H9 (cell line): ENCODE results near the gene NEK6. TPM values are rescaled to one million over a fixed set of nuclear protein-coding genes. Genes with fewer than 3 reads are reported as not detected.

Experiments
- DNase-seq: peaks from one replicate; pipeline ENCODE4 v3.0.0-alpha.2; 2017
- H2AFZ ChIP-seq: one replicate; pipeline ENCODE4 v1.6.1; 2013; ENCODE audit warnings: mild to moderate bottlenecking, low read length, control low read depth, moderate library complexity
- H2AK5ac ChIP-seq: 2 replicates; pipeline ENCODE4 v1.6.1; 2013; ENCODE audit warnings: low read length, control low read depth, mixed read lengths; ENCODE audit not compliant: insufficient read length
- H2BK120ac ChIP-seq: one replicate; pipeline ENCODE4 v1.6.1; 2013; ENCODE audit warnings: low read depth, mild to moderate bottlenecking, low read length, control low read depth, inconsistent platforms; ENCODE audit not compliant: poor library complexity, severe bottlenecking
- H2BK12ac ChIP-seq: 2 replicates; pipeline ENCODE4 v1.6.1; 2013; ENCODE audit warnings: low read length, control low read depth, mixed read lengths, low read depth; ENCODE audit not compliant: insufficient read length
- H2BK15ac ChIP-seq: 2 replicates; pipeline ENCODE4 v1.6.1; 2013; ENCODE audit warnings: low read depth, low read length, control low read depth
- H2BK20ac ChIP-seq: one replicate; pipeline ENCODE4 v1.6.1; 2013; ENCODE audit warnings: low read depth, mild to moderate bottlenecking, low read length, control low read depth, inconsistent platforms; ENCODE audit not compliant: poor library complexity, severe bottlenecking
- H2BK5ac ChIP-seq: 2 replicates; pipeline ENCODE4 v1.6.1; 2013; ENCODE audit warnings: low read length, control low read depth, mixed read lengths; ENCODE audit not compliant: insufficient read length
- H3K14ac ChIP-seq: 2 replicates; pipeline ENCODE4 v1.6.1; 2013; ENCODE audit warnings: low read length, control low read depth; ENCODE audit not compliant: insufficient read depth
- H3K18ac ChIP-seq: 2 replicates; pipeline ENCODE4 v1.6.1; 2013; ENCODE audit warnings: low read depth, mild to moderate bottlenecking, mixed read lengths, low read length, control low read depth; ENCODE audit not compliant: insufficient read length
- H3K23ac ChIP-seq: 2 replicates; pipeline ENCODE4 v1.6.1; 2013; ENCODE audit warnings: low read length, control low read depth, mixed read lengths, low read depth; ENCODE audit not compliant: insufficient read length
- H3K23me2 ChIP-seq: 2 replicates; pipeline ENCODE4 v1.6.1; 2013; ENCODE audit warnings: low read depth, mild to moderate bottlenecking, mixed read lengths, low read length, control low read depth; ENCODE audit not compliant: insufficient read length, poor library complexity, severe bottlenecking
- H3K27ac ChIP-seq: 2 replicates; pipeline ENCODE4 v1.5.1; 2013; ENCODE audit warnings: low read length, control low read depth, mixed read lengths, low read depth; ENCODE audit not compliant: insufficient read length
- H3K27me3 ChIP-seq: 2 replicates; pipeline ENCODE4 v1.6.1; 2013; ENCODE audit warnings: low read length, control low read depth, inconsistent platforms; ENCODE audit not compliant: insufficient read depth
- H3K4ac ChIP-seq: 2 replicates; pipeline ENCODE4 v1.6.1; 2013; ENCODE audit warnings: low read depth, mild to moderate bottlenecking, control low read depth, inconsistent platforms, low read length, moderate library complexity
- H3K4me1 ChIP-seq: 2 replicates; pipeline ENCODE4 v1.6.1; 2013; ENCODE audit warnings: low read length, control low read depth, inconsistent platforms; ENCODE audit not compliant: insufficient read depth
- H3K4me2 ChIP-seq: 2 replicates; pipeline ENCODE4 v1.6.1; 2013; ENCODE audit warnings: low read length, control low read depth, mixed read lengths; ENCODE audit not compliant: insufficient read length, insufficient read depth
- H3K56ac ChIP-seq: 2 replicates; pipeline ENCODE4 v1.6.1; 2013; ENCODE audit warnings: low read depth, mild to moderate bottlenecking, mixed read lengths, low read length, control low read depth; ENCODE audit not compliant: insufficient read length
- H3K79me1 ChIP-seq: 2 replicates; pipeline ENCODE4 v1.6.1; 2013; ENCODE audit warnings: low read depth, mild to moderate bottlenecking, moderate library complexity, low read length, control low read depth, inconsistent platforms; ENCODE audit not compliant: insufficient read depth, poor library complexity, severe bottlenecking
- H3K79me2 ChIP-seq: 2 replicates; pipeline ENCODE4 v1.6.1; 2013; ENCODE audit warnings: low read length, control low read depth, inconsistent platforms; ENCODE audit not compliant: insufficient read depth
- H3K9ac ChIP-seq: 2 replicates; pipeline ENCODE4 v1.6.1; 2013; ENCODE audit warnings: low read length, control low read depth, mixed read lengths; ENCODE audit not compliant: insufficient read length; ENCODE audit errors: extremely low read depth
- H3K9me3 ChIP-seq: one replicate; pipeline ENCODE4 v1.6.1; 2013; ENCODE audit warnings: low read depth, low read length, inconsistent platforms; ENCODE audit not compliant: control insufficient read depth
- H3T11ph ChIP-seq: one replicate; pipeline ENCODE4 v1.6.1; 2013; ENCODE audit warnings: mild to moderate bottlenecking, low read length, control low read depth, inconsistent platforms
- H4K20me1 ChIP-seq: one replicate; pipeline ENCODE4 v1.6.1; 2013; ENCODE audit not compliant: control insufficient read depth, insufficient read length, insufficient read depth
- H4K5ac ChIP-seq: 2 replicates; pipeline ENCODE4 v1.6.1; 2013; ENCODE audit warnings: low read depth, mild to moderate bottlenecking, mixed read lengths, low read length, control low read depth; ENCODE audit not compliant: insufficient read length
- H4K8ac ChIP-seq: replicated peaks from 2 replicates; pipeline ENCODE4 v1.6.1; 2013; ENCODE audit warnings: low read length, control low read depth, mixed read lengths, low read depth; ENCODE audit not compliant: insufficient read length
- H4K91ac ChIP-seq: 2 replicates; pipeline ENCODE4 v1.6.1; 2013; ENCODE audit warnings: low read depth, mild to moderate bottlenecking, moderate library complexity, mixed read lengths, low read length, control low read depth; ENCODE audit not compliant: insufficient read length
- H3K27ac Mint-ChIP-seq, 3 experiments: 2 replicates in 2 of 3; 3 replicates in 1 of 3; pipeline ENCODE4 v1.8.0; 2020 to 2021; ENCODE audit warnings: mixed read lengths in 3 of 3, mild to moderate bottlenecking in 1 of 3, moderate library complexity in 1 of 3
- H3K27me3 Mint-ChIP-seq: 2 replicates; pipeline ENCODE4 v1.8.0; 2021; ENCODE audit warnings: low read depth, mild to moderate bottlenecking, moderate library complexity, mixed read lengths
- H3K36me3 Mint-ChIP-seq, 3 experiments: 2 replicates in 2 of 3; 3 replicates in 1 of 3; pipeline ENCODE4 v1.8.0; 2020 to 2021; ENCODE audit warnings: low read depth in 3 of 3, mixed read lengths in 3 of 3; ENCODE audit not compliant: insufficient read depth in 1 of 3
- H3K4me1 Mint-ChIP-seq, 2 experiments: 2 replicates each; pipeline ENCODE4 v1.8.0; 2020; ENCODE audit warnings: mixed read lengths in 2 of 2
- H3K4me3 Mint-ChIP-seq, 2 experiments: 2 replicates in 1 of 2; 3 replicates in 1 of 2; pipeline ENCODE4 v1.8.0; 2020 to 2021; ENCODE audit warnings: mild to moderate bottlenecking in 2 of 2, mixed read lengths in 2 of 2, moderate library complexity in 1 of 2
- H3K9me3 Mint-ChIP-seq, 2 experiments: 2 replicates in 1 of 2; 3 replicates in 1 of 2; pipeline ENCODE4 v1.8.0; 2020; ENCODE audit warnings: mild to moderate bottlenecking in 2 of 2, mixed read lengths in 2 of 2, moderate library complexity in 1 of 2
- CTCF ChIP-seq: fragments of 200-600 bp; sonication (generic); conservative IDR thresholded peaks from 3 replicates; pipeline ENCODE4 v1.8.0; 2021; ENCODE audit warnings: antibody characterized with exemption, mild to moderate bottlenecking
- WGBS: extraction: QIAGEN DNeasy Blood & Tissue Kit; methylation state at CpG from one replicate; pipeline ENCODE4 v1.1.7; 2013; ENCODE audit warnings: missing lambda C conversion rate, low lambda C conversion rate, mixed read lengths; ENCODE audit not compliant: insufficient read length; ENCODE audit errors: extremely low coverage; 5-methylcytosine and 5-hydroxymethylcytosine counted together
- total RNA-seq: library from RNA; stranded (reverse); gene quantifications from 2 replicates; pipeline ENCODE4 v1.2.1, GENCODE V29; 2021

Gene NEK6
- total RNA-seq, 1 experiment from 2014 or later, result 14.3 TPM

- Histone ChIP-seq H3K4ac (no peak overlapping the region), H3K79me1 (peaks cover 7% of the 10 kb centered on the region), H4K91ac (no peak overlapping the region), H2BK12ac (no peak overlapping the region), H2BK120ac (no peak overlapping the region), H2AFZ (no peak overlapping the region), H3T11ph (no peak overlapping the region), H3K4me1 (no peaks in the 10 kb centered on the region), H3K27me3 (no peaks in the 10 kb centered on the region), H3K23ac (no peak overlapping the region), H3K56ac (no peak overlapping the region), H4K8ac (no peak overlapping the region), H2BK5ac (no peak overlapping the region), H3K14ac (no peak overlapping the region), H3K27ac (no peak overlapping the region), H4K20me1 (no peaks in the 10 kb centered on the region), H2BK15ac (no peak overlapping the region), H3K18ac (no peak overlapping the region), H3K23me2 (no peaks in the 10 kb centered on the region), H3K4me2 (no peak overlapping the region), H3K79me2 (peaks cover 7% of the 10 kb centered on the region; the same call in 1 of the 2 replicates), H3K9ac (no peak overlapping the region), H2AK5ac (no peak overlapping the region), H3K9me3 (no peaks in the 10 kb centered on the region), H2BK20ac (no peak overlapping the region), H4K5ac (no peak overlapping the region)
- no peak for TF ChIP-seq CTCF
- DNase-seq, result no peak
- Mint-ChIP-seq H3K9me3 (no peaks in the 10 kb centered on the region), H3K36me3 (peaks cover 5 to 26% (median 21%) of the 10 kb centered on the region in 3 experiments; a peak in 6 of 7 replicates), H3K27me3 (no peaks in the 10 kb centered on the region), H3K27ac (0 out of 7 replicates have a peak overlapping the region, but pooled peaks of 1 of the 3 experiments have one; percentile 21), H3K4me1 (peaks cover 5 to 12% of the 10 kb centered on the region in 2 experiments), H3K4me3 (no peak overlapping the region)
- no CpG with 5 or more reads among the region's 7 CpGs for WGBS
These were observed 126.5 kb downstream of the NEK6 start for GRCh38 chr9:124384210-124384609.
